HG02884 (cell line): ENCODE results near the gene MYO15A.

Experiments
- ATAC-seq: cut with Tn5 transposase; IDR thresholded peaks from one replicate; pipeline ENCODE4 v1.9.1; 2021; ENCODE audit warnings: mild to moderate bottlenecking, moderate library complexity; ENCODE audit not compliant: unreplicated experiment

The MYO15A gene

GRCh38 chr17:18101828-18102227 is 6.7 kb upstream of the MYO15A start:
- ATAC-seq = no peak

DNA sequence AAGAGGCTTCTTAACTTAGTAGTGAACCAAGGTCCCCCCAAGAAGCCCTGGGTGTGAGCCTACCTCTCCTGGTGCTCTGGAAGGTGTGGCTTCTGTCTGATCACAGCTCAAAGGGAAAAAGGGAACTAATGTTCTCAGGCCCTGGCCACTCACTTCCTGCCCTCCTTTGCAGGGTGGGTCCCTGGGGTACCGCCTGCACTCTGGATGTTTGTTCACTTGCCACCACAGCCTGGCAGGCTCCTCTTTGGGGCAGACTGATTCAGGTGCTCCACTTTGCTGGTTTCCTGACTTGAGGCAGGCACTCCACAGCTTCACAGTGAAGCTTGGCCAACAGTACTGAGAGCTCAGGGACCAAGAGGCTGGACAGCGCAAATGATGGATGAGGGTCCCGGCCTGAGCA is 5.9 kb upstream of the MYO15A start:
- no peak for ATAC-seq

- no peak for ATAC-seq
Observed at GRCh38 chr17:18105027-18105426, 3.5 kb upstream of the MYO15A start.

DNA sequence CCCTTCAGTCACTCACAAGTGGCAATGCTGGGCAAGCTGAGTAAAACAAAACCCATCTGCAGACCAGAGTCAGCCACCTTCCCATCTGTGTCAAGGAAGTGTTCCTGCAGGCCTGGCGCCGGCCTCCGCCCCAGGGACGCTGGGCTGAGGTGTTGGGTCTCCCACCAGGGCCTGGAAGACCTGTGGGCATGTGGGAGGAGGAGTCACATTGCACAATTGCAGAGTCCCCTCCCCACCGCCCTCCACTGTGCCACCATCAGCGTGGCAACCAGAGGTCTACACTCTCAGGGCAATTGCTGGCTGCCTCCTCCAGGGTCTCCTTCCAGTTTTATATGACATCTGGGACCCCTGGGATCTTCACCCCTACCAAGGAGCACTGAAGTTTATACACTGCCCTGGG is 3.0 kb upstream of the MYO15A start:
- no peak for ATAC-seq

DNA sequence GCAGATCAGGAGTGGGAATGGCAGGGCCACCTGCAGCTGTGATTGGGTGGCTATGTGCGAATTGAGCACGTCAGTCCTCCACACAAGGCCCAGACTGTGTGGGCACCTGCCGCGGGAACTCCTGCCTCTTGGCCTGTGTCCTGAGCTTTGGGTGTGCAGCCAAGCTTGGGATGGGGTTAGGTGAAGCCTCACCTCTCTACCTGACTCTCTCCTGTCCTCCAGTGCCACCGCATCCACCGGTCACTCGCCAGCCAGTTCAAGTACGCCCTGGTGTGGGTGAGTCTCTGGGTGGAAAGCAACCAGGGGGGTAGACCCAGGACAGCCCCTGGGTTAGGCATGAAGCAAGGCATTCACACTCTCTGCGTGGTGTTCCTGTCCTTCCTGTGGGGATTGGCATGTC is 2.3 kb upstream of the MYO15A start:
- no peak for ATAC-seq

GRCh38 chr17:18107061-18107790 is 1.3 kb upstream of the MYO15A start:
- ATAC-seq = no peak

GRCh38 chr17:18107971-18108370 is 585 bp upstream of the MYO15A start:
- no peak for ATAC-seq

GRCh38 chr17:18109935-18110485 is 1.5 kb downstream of the MYO15A start:
- no peak for ATAC-seq

GRCh38 chr17:18110636-18111145 is 2.1 kb downstream of the MYO15A start:
- no peak for ATAC-seq

DNA sequence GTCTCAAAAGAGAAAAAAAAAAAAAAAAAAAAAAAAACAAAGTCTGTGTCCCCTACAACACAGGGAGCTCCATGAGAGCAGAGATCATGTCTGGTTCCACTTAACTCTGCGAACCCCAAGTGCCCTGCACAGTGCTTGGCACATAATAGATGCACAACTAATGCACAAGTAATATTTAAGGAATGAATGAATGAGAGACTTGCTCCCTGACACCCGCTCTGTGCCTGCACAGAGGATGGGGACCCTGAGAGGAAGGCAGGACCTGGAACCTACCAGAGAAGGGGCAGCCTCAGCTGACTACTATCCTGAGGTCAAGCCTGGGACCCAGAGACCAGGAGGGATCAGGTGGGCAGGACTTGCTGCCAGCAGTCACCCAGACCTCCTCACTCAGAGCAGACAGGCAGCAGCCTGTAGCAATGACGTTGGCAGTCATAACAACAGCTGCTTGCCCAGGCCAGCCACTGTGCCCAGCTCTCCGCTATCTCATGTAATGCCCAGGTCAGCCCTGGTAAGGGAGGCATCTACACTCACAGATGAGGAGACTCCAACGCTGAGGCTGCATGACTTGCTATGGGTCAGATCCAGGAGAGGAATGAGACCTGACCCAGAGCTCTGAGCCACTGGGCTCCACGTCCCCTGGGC is 2.9 kb downstream of the MYO15A start:
- ATAC-seq = no peak

DNA sequence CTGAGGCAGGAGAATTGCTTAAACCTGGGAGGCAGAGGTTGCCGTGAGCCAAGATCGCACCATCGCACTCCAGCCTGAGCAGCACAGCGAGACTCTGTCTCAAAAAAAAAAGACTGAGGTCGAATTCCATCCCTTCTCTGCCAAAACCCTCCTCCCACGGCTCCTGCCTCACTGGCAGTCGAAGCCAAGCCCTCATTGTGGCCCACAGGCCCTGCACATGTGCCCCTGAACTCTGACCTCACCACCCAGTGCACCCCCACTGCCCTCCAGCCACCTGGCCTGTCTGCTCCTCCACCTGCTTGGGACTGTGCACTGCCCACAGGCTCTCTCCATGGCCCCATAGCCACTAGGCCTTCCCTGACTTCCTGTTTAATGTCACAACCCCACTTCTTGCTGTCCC is 7.0 kb downstream of the MYO15A start:
- no peak for ATAC-seq

GRCh38 chr17:18116078-18116477 is 7.5 kb downstream of the MYO15A start:
- ATAC-seq = no peak

GRCh38 chr17:18117533-18117932 is 9.0 kb downstream of the MYO15A start:
- no peak for ATAC-seq

- ATAC-seq = no peak
Observed at GRCh38 chr17:18117982-18118975, 9.7 kb downstream of the MYO15A start.

- no peak for ATAC-seq
Observed at GRCh38 chr17:18119166-18119745, 10.7 kb downstream of the MYO15A start.

- no peak for ATAC-seq
Observed at GRCh38 chr17:18119938-18120337, 11.4 kb downstream of the MYO15A start.

DNA sequence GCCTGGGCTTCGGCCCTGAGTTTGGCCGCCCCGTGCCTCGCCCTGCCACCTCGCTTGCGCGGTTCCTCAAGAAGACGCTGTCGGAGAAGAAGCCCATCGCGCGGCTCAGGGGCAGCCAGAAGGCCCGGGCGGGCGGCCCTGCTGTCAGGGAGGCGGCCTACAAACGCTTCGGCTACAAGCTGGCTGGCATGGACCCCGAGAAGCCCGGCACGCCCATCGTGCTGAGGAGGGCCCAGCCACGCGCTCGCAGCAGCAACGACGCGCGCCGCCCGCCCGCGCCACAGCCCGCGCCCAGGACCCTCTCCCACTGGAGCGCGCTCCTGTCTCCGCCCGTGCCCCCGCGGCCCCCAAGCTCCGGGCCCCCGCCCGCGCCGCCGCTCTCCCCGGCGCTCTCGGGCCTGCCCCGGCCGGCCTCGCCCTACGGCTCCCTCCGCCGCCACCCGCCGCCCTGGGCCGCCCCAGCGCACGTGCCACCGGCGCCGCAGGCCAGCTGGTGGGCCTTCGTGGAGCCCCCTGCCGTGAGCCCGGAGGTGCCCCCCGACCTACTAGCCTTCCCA is 12.0 kb downstream of the MYO15A start:
- ATAC-seq = no peak

DNA sequence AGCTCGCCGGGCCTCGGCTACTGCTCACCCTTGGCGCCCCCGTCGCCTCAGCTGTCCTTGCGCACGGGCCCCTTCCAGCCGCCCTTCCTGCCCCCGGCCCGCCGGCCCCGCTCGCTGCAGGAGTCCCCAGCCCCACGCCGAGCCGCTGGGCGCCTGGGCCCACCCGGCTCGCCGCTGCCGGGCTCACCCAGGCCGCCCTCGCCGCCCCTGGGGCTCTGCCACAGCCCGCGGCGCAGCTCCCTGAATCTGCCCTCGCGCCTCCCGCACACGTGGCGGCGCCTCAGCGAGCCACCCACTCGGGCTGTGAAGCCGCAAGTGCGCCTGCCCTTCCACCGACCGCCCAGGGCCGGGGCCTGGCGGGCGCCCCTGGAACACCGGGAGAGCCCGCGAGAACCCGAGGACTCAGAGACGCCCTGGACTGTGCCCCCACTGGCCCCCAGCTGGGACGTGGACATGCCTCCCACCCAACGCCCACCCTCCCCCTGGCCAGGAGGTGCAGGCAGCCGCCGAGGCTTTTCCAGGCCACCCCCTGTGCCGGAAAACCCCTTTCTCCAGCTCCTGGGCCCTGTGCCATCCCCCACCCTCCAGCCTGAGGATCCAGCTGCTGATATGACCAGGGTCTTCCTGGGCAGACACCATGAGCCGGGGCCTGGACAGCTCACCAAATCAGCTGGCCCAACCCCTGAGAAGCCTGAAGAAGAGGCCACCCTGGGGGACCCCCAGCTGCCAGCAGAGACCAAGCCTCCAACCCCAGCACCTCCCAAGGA is 12.8 kb downstream of the MYO15A start:
- no peak for ATAC-seq

DNA sequence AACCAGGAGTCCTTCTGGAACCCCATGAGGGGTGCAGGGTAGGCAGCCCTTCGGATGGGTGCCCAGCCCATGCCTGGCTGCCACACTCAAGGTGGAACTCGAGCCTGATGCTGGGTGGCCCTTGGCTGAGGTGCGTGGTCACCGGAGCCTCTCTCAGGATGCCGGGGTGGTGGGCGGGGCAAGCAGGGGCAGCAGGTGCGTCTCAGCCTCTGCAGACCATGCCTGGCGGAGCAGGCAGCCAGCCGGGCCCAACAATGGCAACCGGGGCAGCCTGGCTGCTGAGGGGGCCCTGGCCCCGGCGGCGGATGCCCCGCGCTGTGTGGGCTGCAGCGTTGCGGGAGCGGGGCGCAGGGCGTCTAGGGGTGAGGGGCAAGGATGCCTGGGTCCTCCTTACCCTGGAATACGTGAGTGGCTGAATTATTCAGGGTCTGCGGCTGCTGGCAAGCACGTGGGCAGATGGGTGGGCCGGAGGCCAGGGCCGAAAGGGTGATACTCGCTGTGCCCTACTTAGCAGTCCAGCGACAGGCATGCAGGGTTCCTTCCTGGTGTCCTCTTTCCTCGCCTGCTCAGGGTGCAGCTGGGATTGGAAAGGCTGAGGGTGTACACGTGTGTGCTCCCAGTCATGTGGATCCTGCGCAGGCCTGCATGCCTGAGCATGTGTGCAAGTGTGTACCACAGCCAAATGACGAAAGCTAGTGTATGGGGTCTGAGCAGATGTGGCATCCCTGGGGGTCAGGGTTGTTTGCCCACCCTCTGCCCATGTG is 14.6 kb downstream of the MYO15A start:
- ATAC-seq = no peak
